Panc1 (cell line): ENCODE results near the gene CNTN1. TPM values are rescaled to one million over a fixed set of nuclear protein-coding genes. Genes with fewer than 3 reads are reported as not detected.

ENCODE experiments used
- ATAC-seq: fragments of 200-7000 bp; cut with Tn5 transposase; 2 replicates; pipeline ENCODE4 v1.9.1; 2020; ENCODE audit warnings: mild to moderate bottlenecking, moderate library complexity
- BruUV-seq: library from RNA; stranded (reverse); fragments of 400-500 nt; replicated peaks from 2 replicates; lab custom pipeline; 2021; lab: Mats Ljungman, UMichigan
- CTCF ChIA-PET: fragments of 300-600 bp; sonication (Branson Sonifier 250); formaldehyde crosslinking; loops from one replicate; lab custom pipeline; 2022; ENCODE audit warnings: antibody characterized with exemption; lab: Charles Lee
- POLR2A ChIA-PET: fragments of 300-600 bp; sonication (Branson Sonifier 250); formaldehyde crosslinking; loops from one replicate; lab custom pipeline; 2022; ENCODE audit warnings: antibody characterized with exemption; lab: Charles Lee
- DNase-seq: peaks from one replicate; pipeline ENCODE4 v3.0.0-alpha.2; 2010; ENCODE audit warnings: low read depth, low spot score
- H3K27ac ChIP-seq: 2 replicates; pipeline ENCODE4 v1.5.1; 2011; ENCODE audit warnings: mild to moderate bottlenecking, low read length, inconsistent platforms
- H3K27me3 ChIP-seq: fragments of 200-500 bp; sonication (Bioruptor generic); 2 replicates; pipeline ENCODE4 v1.6.0; 2014; ENCODE audit warnings: low read length, inconsistent platforms; ENCODE audit not compliant: control insufficient read depth, insufficient read depth
- H3K36me3 ChIP-seq: fragments of 200-500 bp; sonication (Bioruptor generic); 2 replicates; pipeline ENCODE4 v1.5.1; 2014; ENCODE audit warnings: inconsistent platforms, mild to moderate bottlenecking, low read length, moderate library complexity; ENCODE audit not compliant: control insufficient read depth, insufficient read depth
- H3K4me1 ChIP-seq: 2 replicates; pipeline ENCODE4 v1.5.1; 2011; ENCODE audit warnings: inconsistent platforms, mild to moderate bottlenecking, low read length, moderate library complexity; ENCODE audit not compliant: control insufficient read depth, insufficient read depth
- H3K4me3 ChIP-seq, 2 experiments: 2 replicates each; pipeline ENCODE4 v1.5.1; 2011 to 2012; ENCODE audit warnings: low read depth in 2 of 2, low read length in 2 of 2, mild to moderate bottlenecking in 2 of 2, inconsistent platforms in 1 of 2, moderate library complexity in 1 of 2
- H3K9me3 ChIP-seq: fragments of 200-500 bp; sonication (Bioruptor generic); 2 replicates; pipeline ENCODE4 v1.5.1; 2014; ENCODE audit warnings: low read depth, mild to moderate bottlenecking, inconsistent platforms, low read length, moderate library complexity; ENCODE audit not compliant: control insufficient read depth, insufficient read depth
- POLR2AphosphoS5 ChIP-seq: IDR thresholded peaks from 2 replicates; pipeline ENCODE4 v1.6.1; 2012; ENCODE audit warnings: mild to moderate bottlenecking, low read depth, low read length, moderate library complexity
- SIN3A ChIP-seq: IDR thresholded peaks from 2 replicates; pipeline ENCODE4 v1.6.1; 2012; ENCODE audit warnings: low read depth, mild to moderate bottlenecking, low read length, moderate library complexity, borderline replicate concordance; ENCODE audit not compliant: insufficient read depth
- TCF7L2 ChIP-seq: IDR thresholded peaks from 2 replicates; pipeline ENCODE4 v1.6.1; 2011; ENCODE audit warnings: mild to moderate bottlenecking, low read depth, low read length, inconsistent platforms
- in situ Hi-C: cut with HindIII; loops from 2 replicates; pipeline ENCODE4 v1.10.0; 2016; ENCODE audit warnings: low sequenced_read_pairs, low pct_unique_long_range_greater_than_20kb
- intact Hi-C: fragments of 100-400 bp; cut with micrococcal nuclease; formaldehyde crosslinking; loops from one replicate; pipeline ENCODE4 v1.10.0; 2022; ENCODE audit not compliant: unreplicated experiment
- total RNA-seq: library from RNA; stranded (reverse); gene quantifications from one replicate; pipeline ENCODE4 v1.2.1, GENCODE V29; 2021; ENCODE audit not compliant: unreplicated experiment
- TF ChIP-seq, protein P1 (sequence below): fragments of 450-650 bp; IDR thresholded peaks from 2 replicates; pipeline ENCODE4 v1.5.1; 2017; ENCODE audit warnings: mild to moderate bottlenecking
- TF ChIP-seq, protein P2 (sequence below), 2 experiments: IDR thresholded peaks; 2 replicates each; pipeline ENCODE4 v1.6.1; 2011 to 2012; ENCODE audit warnings: low read depth in 2 of 2, control low read depth in 1 of 2, low read length in 1 of 2, mild to moderate bottlenecking in 1 of 2, moderate library complexity in 1 of 2; ENCODE audit not compliant: insufficient read depth in 1 of 2

CNTN1 gene
- total RNA-seq, 1 experiment from 2014 or later = not detected

DNA sequence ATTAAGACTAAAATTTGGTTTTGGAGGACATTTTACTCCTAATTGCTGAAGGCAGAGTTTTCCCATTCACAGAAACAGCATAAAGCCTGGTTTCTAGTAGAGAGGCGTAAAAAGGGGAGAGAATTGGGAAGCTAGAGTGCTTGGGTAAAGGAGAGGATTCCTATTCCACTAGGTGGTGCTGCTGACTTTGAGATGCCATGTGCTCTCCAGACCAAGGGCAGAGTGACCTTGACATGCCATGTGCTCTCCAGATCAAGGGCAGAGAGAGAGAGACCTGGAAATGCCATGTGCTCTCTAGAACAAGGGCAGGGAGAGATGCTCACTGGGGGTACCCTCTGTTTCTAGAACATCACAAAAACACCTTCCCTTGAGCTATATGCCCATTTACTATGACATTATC, 319.7 kb downstream of the CNTN1 start:
- no peaks in the 10 kb centered on the region for H3K36me3 ChIP-seq
- H3K4me3 ChIP-seq = no peak overlapping the region
- POLR2A ChIA-PET = no interaction called here
- BruUV-seq = no TSS peak
- no peaks in the 10 kb centered on the region for H3K27me3 ChIP-seq
- H3K9me3 ChIP-seq = peaks cover 5% of the 10 kb centered on the region; the same call in 1 of the 2 replicates
- TF ChIP-seq, protein P1, sequence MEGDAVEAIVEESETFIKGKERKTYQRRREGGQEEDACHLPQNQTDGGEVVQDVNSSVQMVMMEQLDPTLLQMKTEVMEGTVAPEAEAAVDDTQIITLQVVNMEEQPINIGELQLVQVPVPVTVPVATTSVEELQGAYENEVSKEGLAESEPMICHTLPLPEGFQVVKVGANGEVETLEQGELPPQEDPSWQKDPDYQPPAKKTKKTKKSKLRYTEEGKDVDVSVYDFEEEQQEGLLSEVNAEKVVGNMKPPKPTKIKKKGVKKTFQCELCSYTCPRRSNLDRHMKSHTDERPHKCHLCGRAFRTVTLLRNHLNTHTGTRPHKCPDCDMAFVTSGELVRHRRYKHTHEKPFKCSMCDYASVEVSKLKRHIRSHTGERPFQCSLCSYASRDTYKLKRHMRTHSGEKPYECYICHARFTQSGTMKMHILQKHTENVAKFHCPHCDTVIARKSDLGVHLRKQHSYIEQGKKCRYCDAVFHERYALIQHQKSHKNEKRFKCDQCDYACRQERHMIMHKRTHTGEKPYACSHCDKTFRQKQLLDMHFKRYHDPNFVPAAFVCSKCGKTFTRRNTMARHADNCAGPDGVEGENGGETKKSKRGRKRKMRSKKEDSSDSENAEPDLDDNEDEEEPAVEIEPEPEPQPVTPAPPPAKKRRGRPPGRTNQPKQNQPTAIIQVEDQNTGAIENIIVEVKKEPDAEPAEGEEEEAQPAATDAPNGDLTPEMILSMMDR = peak; percentile 15
- no peak for TF ChIP-seq TCF7L2
- H3K4me1 ChIP-seq = no peaks in the 10 kb centered on the region
- CTCF ChIA-PET = no interaction called here
- ATAC-seq (no peak), DNase-seq (no peak)
- no peak overlapping the region for H3K27ac ChIP-seq
- intact Hi-C loops (no loop called here), in situ Hi-C loops (no loop called here)

DNA sequence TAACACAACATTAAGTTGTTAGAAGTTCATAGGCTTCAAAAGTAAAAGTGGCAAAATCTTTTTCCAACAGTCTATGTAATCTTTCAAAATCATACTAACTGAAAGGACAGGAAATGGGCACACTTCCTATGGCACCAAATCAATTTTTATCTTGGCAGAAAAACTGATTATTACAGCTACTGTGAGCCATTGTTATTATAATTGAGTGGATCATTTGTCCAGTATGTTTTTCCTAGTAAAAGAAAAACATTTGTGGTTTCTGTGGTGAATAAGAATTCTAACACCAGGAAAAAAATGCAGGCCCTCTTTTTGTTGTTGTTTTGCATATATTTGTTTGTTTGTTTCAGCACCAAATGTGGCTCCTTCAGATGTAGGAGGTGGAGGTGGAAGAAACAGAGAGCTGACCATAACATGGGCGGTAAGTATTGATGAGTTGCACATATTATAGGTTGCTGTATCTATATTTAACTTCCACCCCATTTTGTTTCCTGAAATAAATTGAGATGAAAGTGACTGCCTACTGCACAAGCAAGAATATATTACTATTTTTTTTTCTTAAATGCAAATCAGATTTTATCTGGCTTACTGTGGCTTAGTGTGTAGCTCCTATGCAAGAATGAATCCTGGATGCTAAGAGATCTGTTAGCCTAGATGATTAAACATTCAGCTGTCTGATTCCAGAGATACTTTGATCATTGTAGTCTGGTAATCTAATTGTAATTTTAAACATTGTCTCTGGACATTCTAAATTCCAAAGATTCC, 321.8 kb downstream of the CNTN1 start:
- Histone ChIP-seq H3K4me1 (no peaks in the 10 kb centered on the region), H3K27me3 (no peaks in the 10 kb centered on the region), H3K9me3 (no peaks in the 10 kb centered on the region), H3K27ac (no peak overlapping the region), H3K36me3 (no peaks in the 10 kb centered on the region), H3K4me3 (no peak overlapping the region)
- POLR2A ChIA-PET = no interaction called here
- TF ChIP-seq, protein P1 = no peak
- no peak for TF ChIP-seq SIN3A
- TF ChIP-seq, protein P2, sequence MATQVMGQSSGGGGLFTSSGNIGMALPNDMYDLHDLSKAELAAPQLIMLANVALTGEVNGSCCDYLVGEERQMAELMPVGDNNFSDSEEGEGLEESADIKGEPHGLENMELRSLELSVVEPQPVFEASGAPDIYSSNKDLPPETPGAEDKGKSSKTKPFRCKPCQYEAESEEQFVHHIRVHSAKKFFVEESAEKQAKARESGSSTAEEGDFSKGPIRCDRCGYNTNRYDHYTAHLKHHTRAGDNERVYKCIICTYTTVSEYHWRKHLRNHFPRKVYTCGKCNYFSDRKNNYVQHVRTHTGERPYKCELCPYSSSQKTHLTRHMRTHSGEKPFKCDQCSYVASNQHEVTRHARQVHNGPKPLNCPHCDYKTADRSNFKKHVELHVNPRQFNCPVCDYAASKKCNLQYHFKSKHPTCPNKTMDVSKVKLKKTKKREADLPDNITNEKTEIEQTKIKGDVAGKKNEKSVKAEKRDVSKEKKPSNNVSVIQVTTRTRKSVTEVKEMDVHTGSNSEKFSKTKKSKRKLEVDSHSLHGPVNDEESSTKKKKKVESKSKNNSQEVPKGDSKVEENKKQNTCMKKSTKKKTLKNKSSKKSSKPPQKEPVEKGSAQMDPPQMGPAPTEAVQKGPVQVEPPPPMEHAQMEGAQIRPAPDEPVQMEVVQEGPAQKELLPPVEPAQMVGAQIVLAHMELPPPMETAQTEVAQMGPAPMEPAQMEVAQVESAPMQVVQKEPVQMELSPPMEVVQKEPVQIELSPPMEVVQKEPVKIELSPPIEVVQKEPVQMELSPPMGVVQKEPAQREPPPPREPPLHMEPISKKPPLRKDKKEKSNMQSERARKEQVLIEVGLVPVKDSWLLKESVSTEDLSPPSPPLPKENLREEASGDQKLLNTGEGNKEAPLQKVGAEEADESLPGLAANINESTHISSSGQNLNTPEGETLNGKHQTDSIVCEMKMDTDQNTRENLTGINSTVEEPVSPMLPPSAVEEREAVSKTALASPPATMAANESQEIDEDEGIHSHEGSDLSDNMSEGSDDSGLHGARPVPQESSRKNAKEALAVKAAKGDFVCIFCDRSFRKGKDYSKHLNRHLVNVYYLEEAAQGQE (IDR thresholded peaks at IDR 0.05; ENCODE audit: insufficient read depth in 1 of 2, low read depth in 2 of 2, low read length in 1 of 2) = no peak
- TF ChIP-seq TCF7L2 = no peak
- TF ChIP-seq POLR2AphosphoS5 = no peak
- no TSS peak for BruUV-seq
- CTCF ChIA-PET = no interaction called here
- ATAC-seq (no peak), DNase-seq (no peak)
- in situ Hi-C loops = no loop called here
- intact Hi-C loops = no loop called here
